ENCODE measurements around the gene ANKRD2.

GRCh38 chr10:97608991-97609561, 36.5 kb downstream of the ANKRD2 start:
- TF ChIP-seq POLR2A (IDR thresholded peaks at IDR 0.05; ENCODE audit: low read depth, low read length) (no peak), POLR2AphosphoS5 (IDR thresholded peaks at IDR 0.05; ENCODE audit: low read depth, low read length) (no peak)
